Fibroblast of skin of back (primary cell): ENCODE measurements around the gene SLC12A6. TPM values are rescaled to one million over a fixed set of nuclear protein-coding genes. Genes with fewer than 3 reads are reported as not detected.
"Not testable (repeated sequence)": the region's sequence is repeated elsewhere in the genome, so short reads cannot be mapped to it uniquely, and the experiment has no call there.

ENCODE experiments used
- DNase-seq: peaks from one replicate; pipeline ENCODE4 v3.0.0-alpha.2; 2013
- polyA plus RNA-seq, 2 experiments: library from polyadenylated mRNA; unstranded; fragments of 120-200 nt; gene quantifications; one replicate each; pipeline ENCODE4 v1.2.1, GENCODE V29; 2013; ENCODE audit not compliant: insufficient read length in 2 of 2

Gene SLC12A6
- 38.3 TPM for polyA plus RNA-seq (2013, experiment 1 of 2; ENCODE audit: insufficient read length)
- polyA plus RNA-seq (2013, experiment 2 of 2; ENCODE audit: insufficient read length): 31.7 TPM

DNA sequence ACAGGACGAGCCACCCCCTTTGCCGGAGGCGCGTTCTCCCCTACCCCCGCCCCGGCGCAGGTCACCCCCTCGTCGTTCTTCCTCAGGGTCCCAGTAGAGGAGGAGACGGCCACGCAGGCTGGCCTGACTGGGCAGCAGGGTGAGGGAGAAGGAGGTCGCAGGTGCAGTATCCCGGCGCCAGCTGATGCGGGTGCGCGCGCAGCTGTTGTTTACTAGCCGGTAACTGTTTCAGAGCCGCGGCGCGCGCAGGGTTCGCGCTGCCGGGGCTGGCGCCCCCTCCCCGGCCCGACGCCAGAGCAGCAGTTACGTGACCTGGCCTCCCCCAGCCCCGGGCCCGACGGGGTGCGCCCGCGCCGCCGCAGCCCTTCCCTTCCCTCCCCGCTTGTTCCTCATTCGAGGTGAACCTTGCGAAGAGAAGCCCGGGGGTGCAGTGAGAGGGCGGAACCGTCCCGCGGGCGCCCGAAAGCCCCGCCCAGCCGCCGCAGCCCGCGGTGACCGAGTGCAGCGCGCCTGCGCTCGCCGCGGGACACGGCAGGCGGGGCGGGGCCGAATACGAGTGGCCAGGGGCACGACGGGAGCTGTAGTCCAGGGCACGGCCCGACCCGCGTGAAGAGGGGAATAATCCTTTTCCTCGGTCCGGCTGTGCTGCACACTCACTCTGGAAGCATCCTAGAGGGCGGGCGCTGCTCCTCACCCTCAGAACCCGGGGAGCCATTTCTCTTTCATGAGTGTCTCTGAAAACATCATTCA lies at the start of gene SLC12A6:
TSS of gene SLC12A6 (minus strand) at position 225 of the 750 bp plus-strand sequence. CDS start 1,101 bp downstream, outside the sequence.
- DNase-seq: peak; percentile 96

DNA sequence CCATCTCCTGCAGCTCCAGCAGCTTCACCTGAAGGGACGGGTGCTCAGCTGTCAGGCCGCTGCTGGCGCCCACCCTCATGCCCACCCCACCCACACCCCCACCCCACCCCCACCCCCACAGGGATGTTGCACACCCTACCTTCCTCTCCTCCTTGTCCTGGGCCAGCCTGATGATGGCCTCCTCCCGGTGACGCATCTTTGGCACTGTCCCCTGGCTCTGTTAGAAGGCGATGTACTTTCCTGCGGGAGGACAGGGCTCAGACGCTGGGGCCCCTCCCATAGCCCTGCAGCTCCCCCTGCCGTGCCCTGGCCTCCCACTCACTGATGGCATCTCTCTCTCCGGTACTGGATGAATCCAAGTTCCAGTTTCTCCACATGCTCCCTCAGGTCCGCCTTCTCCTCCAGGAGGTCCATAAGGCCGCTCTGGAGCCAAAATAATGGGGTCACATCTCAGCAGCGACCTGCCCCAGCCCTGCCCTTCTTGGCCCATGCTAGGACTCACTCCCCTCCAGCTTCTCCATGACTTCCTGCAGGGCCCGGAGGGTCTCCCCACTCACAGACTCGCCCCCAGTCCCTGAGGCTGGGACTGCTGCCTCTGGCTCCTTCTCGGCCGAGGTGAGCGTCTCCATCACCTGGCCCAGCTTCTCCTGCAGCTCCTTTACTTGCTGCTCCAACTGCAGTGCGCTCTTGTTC lies 44.4 kb upstream of the SLC12A6 start:
- DNase-seq: not testable (repeated sequence)

DNA sequence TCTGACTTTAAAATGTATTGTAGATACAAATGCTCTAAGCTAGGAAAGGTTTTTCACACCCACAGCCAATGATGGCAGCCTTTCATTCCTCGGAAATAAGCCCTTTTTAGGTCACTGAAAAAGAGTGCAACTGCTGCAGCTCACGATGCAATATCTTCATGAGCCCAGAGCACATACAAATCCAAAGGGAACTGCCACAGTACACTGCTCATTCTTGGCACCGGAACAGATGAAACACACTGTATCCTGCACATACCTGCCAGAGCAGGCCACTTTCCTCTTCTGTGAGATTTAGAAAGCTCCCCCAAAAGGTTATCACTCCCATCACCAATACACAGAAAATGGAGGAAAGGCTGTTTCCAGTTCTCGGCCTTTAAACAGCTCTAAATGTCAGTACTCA lies 42.9 kb upstream of the SLC12A6 start:
- not testable (repeated sequence) for DNase-seq

- no peak for DNase-seq
Observed at GRCh38 chr15:34376856-34377255, 39.3 kb upstream of the SLC12A6 start.

DNA sequence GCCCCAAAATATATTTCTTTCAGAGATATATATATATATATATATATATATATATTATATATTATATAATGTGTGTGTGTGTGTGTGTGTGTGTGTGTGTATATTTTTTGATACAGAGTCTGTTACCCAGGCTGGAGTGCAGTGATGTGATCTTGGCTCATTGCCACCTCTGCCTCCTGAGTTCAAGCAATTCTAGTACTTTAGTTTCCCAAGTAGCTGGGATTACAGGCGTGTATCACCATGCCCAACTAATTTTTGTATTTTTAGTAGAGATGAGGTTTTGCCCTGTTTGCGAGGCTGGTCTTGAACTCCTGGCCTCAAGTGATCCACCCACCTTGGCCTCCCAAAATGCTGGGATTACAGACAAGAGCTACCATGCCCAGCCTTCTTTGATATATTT lies 38.0 kb upstream of the SLC12A6 start:
- DNase-seq: not testable (repeated sequence)

DNA sequence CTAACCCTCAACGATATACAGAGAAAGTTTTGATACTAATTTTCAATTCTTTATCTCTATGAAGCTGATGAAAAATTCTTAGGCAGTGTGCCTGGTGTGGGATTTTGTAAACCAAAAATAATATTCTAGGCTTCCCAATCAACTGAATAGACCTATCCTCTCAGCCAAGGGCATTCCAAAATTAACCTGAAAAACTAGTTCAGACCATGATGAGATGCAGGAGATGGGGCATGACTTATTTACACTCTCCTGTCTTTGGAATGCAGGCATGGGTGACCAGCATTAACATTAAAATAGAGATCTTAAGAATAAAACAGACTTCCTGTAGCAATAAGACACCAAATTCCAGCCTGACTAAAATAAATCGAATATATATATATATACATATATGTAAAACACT lies 37.2 kb upstream of the SLC12A6 start:
- DNase-seq: no peak

- no peak for DNase-seq
Observed at GRCh38 chr15:34373951-34374350, 36.4 kb upstream of the SLC12A6 start.

- DNase-seq: no peak
Observed at GRCh38 chr15:34370643-34371042, 33.1 kb upstream of the SLC12A6 start.

DNA sequence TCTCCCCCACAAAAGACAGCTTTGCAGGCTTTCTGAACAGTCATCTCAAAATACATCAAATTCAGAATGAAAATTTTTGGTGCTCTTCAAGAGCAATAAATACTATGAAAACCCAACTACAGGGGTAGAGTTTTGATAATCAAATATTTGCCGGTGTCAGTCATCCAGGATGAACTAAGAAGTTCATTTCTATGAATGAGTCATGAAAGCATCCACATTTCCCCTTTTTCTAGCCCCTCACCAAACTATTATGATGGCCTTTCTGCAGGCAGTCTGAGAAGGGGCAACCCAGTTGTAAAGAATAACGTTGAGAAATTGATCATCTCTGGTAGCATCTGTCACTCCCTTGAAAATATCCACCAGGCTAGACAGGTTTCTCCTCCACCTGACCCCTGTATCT lies 32.5 kb upstream of the SLC12A6 start:
- DNase-seq: no peak

DNA sequence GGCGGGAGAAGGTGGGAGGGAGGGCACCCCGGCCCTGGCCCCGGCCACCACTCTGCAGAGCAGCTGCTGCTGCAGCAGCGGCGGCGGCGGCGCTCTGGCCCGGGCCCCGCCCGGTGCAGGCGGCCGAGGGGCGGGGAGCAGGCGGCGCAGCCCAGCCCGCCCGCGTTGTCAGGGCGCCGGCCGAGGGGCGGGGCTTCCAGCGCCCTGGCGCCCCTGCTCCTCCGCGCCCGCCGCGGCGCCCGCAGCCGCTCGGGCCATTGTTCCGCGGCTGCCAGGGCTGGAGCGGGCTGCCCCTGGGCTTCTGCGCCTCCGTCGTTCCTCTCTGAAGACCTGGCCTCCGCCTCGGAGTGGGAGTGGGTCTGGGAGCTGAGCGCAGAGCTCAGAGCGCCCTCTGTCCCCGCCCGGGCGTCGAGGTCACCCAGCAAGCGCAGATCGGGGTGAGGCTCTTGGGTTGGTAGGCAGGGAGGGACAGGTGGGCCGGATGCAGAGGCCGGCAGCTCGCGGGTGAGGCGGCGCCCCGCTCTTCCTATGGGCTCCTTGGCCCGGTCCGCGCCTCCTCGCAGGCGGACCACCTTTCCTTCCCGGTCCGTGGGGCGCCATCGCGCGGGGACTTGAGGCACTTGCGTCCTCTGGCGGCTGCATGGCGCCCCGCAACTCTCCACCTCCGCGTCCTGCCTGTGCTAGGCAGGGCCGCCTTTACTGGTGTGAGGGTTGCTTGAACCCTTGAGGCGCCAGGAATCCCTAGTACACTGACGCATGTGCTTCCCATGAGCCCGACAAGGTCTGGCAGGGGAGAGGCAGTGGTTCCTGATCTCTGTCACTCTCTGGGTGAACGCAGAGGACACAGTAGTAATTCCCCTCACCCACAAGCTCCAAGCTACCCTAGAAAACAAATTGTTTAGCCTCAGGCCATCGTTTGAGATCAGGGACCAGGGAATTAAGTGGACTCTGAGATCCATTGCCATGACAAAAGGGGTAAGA lies 29.8 kb upstream of the SLC12A6 start, which contains the start of gene LPCAT4:
TSS of gene LPCAT4 (minus strand) at position 96 of the 981 bp plus-strand sequence. CDS start 96 bp downstream, outside the sequence.
- DNase-seq: peak; percentile 82

DNA sequence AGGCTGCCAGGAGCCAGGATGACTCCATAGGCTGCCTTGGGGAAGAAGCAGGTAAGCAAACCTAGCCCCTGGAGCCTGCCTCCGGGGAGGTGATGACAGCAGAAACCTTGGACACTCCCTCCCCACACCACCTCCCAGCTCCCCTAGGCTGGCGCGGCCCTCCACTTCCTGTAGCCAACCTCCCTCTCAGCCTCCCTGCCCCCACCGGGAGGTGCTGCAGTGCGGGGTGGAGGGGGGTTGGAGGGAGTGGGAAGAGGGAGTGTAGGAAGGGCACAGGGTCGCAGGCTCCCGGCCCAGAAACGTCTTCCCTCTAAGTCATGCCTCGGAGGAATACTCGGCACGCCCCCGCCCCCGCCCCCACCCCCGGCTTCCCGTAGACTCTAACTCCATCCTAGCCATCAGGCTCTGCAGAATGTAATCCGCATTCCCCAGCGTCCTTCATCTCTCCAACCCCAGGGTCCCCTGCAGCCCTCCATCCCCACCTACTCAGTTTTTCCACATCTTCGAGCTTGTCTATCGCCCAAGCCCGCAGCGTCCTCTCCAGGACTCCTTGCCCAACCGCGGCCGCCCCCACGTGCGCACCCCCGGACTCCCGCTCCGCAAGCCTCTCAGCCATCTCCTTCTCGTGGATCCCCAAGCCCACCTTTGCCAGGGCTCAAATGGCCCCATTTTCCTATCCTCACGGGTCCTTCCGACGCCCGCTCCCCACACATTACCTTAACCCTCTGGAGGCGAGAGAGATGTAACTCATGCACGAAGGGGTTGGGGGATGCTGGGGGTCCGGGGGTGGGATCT lies 28.9 kb upstream of the SLC12A6 start:
- DNase-seq: peak; percentile 73

- DNase-seq: no peak
Observed at GRCh38 chr15:34365836-34366235, 28.3 kb upstream of the SLC12A6 start.

DNA sequence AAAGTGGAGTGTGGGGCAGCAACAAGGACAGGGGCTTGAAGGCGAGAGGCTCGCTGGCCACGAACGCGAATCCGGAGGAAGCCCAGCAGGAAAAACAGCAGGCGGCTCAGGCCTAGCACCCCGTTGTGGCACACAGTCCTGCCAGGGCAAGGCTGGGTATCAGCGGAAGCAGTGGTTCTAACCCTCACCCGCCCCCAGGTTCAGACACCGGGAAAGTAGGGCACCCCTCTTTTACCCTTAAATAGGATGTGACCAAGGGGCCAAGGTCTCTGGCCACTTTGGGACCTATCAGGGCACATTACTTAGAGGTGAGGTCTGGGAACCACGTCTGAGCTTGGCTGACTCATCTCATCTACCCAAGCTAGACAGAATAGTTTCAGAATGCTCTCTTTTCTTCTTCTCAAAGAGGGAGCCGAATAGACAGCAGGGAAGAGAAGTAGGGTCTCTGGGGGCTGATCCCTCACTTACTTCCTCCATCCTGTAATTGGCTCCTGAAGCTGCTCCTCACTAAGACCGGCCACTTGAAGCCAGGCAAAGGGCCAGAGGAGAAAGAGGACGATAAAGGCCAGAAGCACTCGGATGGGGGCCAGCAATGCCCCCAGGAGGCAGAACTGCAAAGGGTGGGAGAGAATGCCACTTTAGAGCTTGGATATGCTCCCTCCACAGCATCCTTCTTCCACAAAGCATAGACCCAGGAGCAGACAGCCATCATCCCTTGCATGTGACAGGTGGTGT lies 27.7 kb upstream of the SLC12A6 start:
- no peak for DNase-seq

- no peak for DNase-seq
Observed at GRCh38 chr15:34364041-34364440, 26.5 kb upstream of the SLC12A6 start.

DNA sequence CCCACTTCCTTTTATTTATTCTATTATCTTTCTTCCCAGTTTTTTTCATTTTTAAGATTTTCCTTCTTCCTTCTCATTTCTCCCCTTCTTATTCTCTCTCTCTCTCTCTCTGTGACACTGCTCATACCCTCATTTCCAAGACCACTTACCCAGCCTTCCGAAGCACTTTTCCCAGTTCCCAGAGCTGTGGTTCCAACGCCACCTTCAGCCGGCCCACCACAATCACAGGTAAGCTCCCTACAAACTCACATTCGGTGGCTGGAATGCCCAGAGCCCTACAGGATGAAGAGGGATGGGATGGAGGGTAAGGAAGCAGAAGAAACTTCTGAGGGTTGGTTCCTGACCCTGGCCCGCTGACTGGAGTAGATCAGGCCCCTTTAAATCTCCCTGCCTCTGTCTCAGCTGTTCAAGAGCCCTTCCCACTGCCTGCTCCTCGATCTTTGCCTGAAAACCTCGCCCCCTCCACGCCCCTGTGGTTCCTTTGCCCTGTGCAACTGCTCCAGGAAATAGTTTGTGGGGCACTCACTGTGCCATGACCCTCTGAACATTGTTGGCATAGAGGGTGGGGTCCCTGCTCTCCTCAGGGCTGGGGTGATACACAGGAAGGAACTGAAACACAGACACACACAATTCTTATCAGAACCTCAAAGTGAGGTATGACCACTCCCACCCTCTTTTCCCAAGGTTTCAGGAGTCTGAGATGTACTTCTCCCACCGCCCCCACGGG lies 24.6 kb upstream of the SLC12A6 start:
- no peak for DNase-seq

GRCh38 chr15:34361278-34361677 lies 23.7 kb upstream of the SLC12A6 start:
- no peak for DNase-seq

GRCh38 chr15:34360298-34360697 lies 22.7 kb upstream of the SLC12A6 start:
- DNase-seq: peak; percentile 35

DNA sequence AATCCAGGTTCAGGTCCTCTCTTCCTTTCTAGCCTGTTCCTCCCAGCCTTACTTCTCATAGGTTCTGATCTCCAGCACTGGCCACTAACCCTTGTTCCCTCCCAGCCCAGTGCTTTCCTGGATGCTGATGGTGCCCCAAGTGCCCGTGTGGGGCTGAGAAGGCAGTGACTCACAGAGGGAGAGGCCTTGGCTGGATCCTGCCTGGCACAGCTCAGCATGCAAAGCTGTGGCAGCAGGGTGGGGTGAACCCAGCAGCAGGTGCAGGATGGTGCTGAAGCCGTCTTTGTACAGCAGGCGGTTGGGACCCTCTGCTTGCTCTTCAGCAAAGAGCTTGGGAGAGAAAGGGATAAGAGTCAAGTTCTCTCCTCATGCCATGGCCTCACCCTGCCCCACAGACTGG lies 21.8 kb upstream of the SLC12A6 start:
- no peak for DNase-seq

DNA sequence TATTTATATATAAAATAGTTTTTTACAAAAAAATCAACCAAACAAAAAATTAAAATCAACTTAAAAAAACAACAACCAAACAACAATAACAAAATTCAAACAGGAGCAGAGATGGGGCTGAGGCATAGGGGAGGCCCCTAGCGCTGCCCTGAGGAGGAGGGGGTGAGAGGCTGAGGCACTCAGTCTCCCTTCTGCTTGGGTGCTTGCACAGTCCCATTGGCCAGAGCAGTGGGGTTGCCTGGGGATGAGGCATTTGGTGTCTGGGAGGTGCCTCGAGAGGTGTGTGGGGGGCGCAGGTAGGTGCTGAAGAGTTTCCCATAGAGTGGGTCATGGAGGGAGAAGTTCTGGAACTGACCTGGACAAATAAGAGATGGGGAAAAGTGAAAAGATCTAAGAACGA lies 21.4 kb upstream of the SLC12A6 start:
- no peak for DNase-seq

- DNase-seq: no peak
Observed at GRCh38 chr15:34358367-34358766, 20.8 kb upstream of the SLC12A6 start.
